IPS DF 6.9 (cell line): Measurements from ENCODE around the gene MUC22.
"Not testable (repeated sequence)": the region's sequence is repeated elsewhere in the genome, so short reads cannot be mapped to it uniquely, and the experiment has no call there.

Experiments used
- DNase-seq: peaks from one replicate; pipeline ENCODE4 v3.0.0-alpha.2; 2013; ENCODE audit warnings: low read depth, low spot score
- H3K27ac ChIP-seq: one replicate; pipeline ENCODE4 v1.5.1; 2013; ENCODE audit warnings: low read length, control low read depth
- H3K27me3 ChIP-seq: 2 replicates; pipeline ENCODE4 v1.6.1; 2013; ENCODE audit warnings: mild to moderate bottlenecking, low read length; ENCODE audit not compliant: control insufficient read depth, insufficient read depth
- H3K36me3 ChIP-seq: 2 replicates; pipeline ENCODE4 v1.6.1; 2013; ENCODE audit warnings: low read length; ENCODE audit not compliant: control insufficient read depth, insufficient read depth
- H3K4me1 ChIP-seq: 2 replicates; pipeline ENCODE4 v1.6.1; 2013; ENCODE audit warnings: low read length; ENCODE audit not compliant: control insufficient read depth, insufficient read depth
- H3K4me3 ChIP-seq: 2 replicates; pipeline ENCODE4 v1.5.1; 2013; ENCODE audit warnings: mild to moderate bottlenecking, low read length
- H3K9me3 ChIP-seq: 2 replicates; pipeline ENCODE4 v1.6.1; 2013; ENCODE audit warnings: low read length, inconsistent platforms; ENCODE audit not compliant: control insufficient read depth, insufficient read depth
- WGBS: extraction: QIAGEN DNeasy Blood & Tissue Kit; methylation state at CpG from one replicate; pipeline ENCODE4 v1.1.7; 2013; ENCODE audit warnings: mixed read lengths, missing lambda C conversion rate; ENCODE audit not compliant: insufficient read length, insufficient coverage; 5-methylcytosine and 5-hydroxymethylcytosine counted together

MUC22 gene

DNA sequence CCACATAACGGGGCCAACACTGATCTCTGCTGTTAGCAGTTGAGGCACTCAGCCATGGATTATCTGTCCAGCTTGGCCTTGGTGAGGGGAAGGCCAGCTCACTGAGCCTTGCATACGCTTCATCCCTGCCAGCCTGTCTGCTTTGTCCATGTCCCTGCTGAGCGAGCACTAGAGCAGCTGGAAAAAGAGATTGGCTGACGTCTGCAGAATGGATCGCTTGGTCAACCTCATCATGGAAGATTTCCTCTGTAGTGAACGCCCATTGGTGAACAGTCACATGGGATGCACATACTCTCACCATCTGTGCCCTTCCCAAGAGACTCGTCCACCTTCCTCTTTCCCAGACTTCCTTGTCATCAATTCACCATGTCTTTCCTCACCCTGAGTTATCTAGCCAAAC is 26.9 kb downstream of the MUC22 start:
- Histone ChIP-seq H3K9me3 (no peaks in the 10 kb centered on the region), H3K27me3 (no peaks in the 10 kb centered on the region), H3K27ac (no peak overlapping the region), H3K4me3 (no peak overlapping the region), H3K36me3 (no peaks in the 10 kb centered on the region), H3K4me1 (no peaks in the 10 kb centered on the region)
- WGBS: no CpG with 5 or more reads among the region's 7 CpGs
- DNase-seq: no peak

DNA sequence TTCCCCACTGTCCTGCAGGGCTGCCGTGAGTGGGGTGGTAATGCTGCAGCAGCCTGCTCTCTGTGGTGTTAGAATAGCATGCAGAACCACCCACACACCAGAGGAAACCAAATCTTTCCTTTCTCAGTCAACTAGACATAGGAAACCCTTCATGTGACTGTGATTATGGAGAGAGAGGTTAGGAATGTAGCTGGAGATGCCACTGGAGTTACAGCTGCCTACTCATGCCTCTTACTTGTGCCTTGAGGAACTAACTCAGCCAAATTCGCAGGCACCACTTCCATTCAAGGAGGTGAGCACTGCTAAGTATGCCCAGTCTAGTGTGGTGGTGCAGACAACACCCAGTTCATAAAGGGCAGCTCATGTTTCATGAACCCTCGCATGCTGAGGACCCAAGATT is 27.4 kb downstream of the MUC22 start:
- Histone ChIP-seq H3K4me1 (no peaks in the 10 kb centered on the region), H3K27ac (no peak overlapping the region), H3K4me3 (no peak overlapping the region), H3K27me3 (no peaks in the 10 kb centered on the region), H3K9me3 (no peaks in the 10 kb centered on the region), H3K36me3 (no peaks in the 10 kb centered on the region)
- DNase-seq: no peak
- WGBS: no CpG with 5 or more reads among the region's 3 CpGs

DNA sequence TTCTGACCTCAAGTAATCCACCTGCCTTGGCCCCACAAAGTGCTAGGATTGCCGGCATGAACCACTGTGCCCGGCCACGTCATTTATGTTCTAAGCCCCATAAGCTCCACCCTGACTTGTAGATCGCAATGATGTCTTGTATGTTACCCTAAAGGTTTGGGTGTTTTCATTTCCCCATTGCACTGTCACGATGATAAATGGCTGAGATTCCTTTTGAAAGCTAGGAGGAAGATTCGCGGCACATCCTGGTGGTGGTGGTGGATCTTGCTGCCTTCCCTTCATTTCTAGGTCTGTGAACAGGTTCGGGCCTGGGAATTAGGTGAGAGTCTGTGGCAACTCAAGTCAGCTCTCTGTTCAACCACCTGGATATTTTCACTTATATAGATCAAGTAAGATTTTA is 28.3 kb downstream of the MUC22 start:
- Histone ChIP-seq H3K9me3 (no peaks in the 10 kb centered on the region), H3K4me1 (no peaks in the 10 kb centered on the region), H3K36me3 (no peaks in the 10 kb centered on the region), H3K27ac (no peak overlapping the region), H3K27me3 (no peaks in the 10 kb centered on the region), H3K4me3 (no peak overlapping the region)
- no peak for DNase-seq
- WGBS: no CpG with 5 or more reads among the region's 8 CpGs

DNA sequence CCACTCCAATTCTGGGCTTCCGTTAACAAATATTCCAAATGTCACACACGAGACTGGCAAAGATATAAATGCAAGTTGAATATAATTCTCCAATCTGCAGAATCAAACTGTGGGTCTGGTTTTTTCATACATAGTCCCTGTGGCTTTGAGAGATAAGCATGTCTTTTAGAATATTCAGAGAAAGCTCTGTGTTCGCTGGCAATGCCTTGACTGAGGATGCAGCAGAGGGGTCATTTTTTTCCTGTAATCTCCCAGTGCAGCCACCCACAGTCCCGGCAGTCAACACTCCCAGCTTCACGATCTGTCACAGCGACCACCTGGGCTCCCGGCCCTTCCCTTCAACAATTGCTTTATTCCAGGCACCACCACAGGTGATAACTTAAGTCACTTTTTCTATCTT is 30.5 kb downstream of the MUC22 start:
- no peaks in the 10 kb centered on the region for H3K9me3 ChIP-seq
- no peak overlapping the region for H3K4me3 ChIP-seq
- no peak for DNase-seq
- H3K27me3 ChIP-seq: no peaks in the 10 kb centered on the region
- no CpG with 5 or more reads among the region's 7 CpGs for WGBS
- H3K27ac ChIP-seq: no peak overlapping the region
- no peaks in the 10 kb centered on the region for H3K36me3 ChIP-seq
- no peaks in the 10 kb centered on the region for H3K4me1 ChIP-seq

DNA sequence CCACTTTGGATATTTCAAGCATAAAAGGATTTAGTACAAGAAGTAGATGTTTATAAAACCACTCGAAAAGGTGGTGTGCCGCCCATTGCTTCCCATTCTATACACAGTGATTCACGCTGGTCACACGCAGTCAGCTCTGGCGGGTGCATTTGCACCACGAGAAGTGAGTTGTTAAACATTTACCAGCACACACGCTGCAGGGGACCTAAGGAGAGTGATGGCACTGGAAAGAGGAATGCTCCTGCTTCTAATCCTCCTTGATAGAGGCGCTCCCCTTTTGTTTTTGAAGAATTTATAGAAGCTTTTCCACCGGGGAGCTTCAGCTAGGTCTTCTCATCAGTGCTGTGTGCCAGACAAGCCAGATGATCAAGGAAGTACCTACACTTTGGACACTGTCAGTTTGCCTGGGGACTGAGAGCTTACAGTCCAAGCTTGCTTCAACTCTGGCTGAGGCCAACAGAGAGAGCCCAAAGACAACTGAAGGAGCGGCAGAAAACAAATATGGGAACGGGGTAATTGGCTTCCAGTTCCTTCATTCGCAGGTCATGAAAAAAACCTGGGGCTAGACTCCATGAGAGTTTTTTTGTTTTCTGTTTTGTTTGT is 31.2 kb downstream of the MUC22 start:
- H3K27ac ChIP-seq: no peak overlapping the region
- no peak for DNase-seq
- WGBS: no CpG with 5 or more reads among the region's 12 CpGs

DNA sequence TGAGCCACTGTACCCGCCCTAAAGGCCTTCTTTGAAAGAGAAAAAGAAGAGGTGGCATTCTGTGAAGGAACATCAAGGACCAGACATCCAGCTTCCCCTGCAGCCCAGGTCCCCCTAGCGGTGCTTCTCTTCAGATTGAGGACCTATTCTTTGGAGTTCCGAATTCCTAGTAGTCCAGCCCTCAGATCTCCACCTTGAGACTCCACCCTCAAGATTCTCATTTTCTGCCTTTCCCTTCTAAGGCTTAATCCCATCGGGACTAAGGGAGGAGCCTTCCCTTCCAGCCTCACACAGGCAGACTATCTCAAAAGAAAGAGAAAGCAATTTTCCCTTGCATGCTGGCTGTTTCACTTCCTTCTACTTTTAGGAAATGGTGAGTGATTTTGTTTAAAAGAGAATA is 32.5 kb downstream of the MUC22 start:
- Histone ChIP-seq H3K36me3 (no peaks in the 10 kb centered on the region), H3K4me3 (no peak overlapping the region), H3K4me1 (no peaks in the 10 kb centered on the region), H3K9me3 (no peaks in the 10 kb centered on the region), H3K27ac (no peak overlapping the region), H3K27me3 (no peaks in the 10 kb centered on the region)
- no CpG with 5 or more reads among the region's 4 CpGs for WGBS
- peak; percentile 35 for DNase-seq

More for the DNA sequence above, 31.2 kb downstream of the MUC22 start:
- Histone ChIP-seq H3K36me3 (no peaks in the 10 kb centered on the region), H3K27me3 (no peaks in the 10 kb centered on the region), H3K4me1 (no peaks in the 10 kb centered on the region), H3K4me3 (no peak overlapping the region), H3K9me3 (no peaks in the 10 kb centered on the region)

DNA sequence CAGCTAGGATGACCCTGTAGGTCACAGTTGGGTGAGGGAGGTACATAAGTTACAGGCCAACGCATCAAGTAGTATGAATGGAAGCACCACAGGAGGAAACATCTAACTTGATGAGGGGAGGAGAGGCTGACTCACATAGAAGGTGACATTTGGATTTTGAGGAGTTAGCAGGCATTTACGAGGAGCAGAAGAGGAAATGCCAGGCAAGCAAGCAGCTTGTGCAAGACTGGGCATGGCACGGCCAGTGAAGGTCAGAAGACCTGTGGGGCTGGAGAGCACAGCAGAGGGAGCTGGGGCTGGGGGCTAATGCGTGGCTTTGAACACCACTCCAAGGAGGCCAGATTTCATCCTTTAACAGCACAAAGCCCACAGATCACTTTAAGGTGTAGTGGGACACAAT is 37.8 kb downstream of the MUC22 start:
- Histone ChIP-seq H3K27ac (no peak overlapping the region), H3K4me3 (no peak overlapping the region), H3K27me3 (no peaks in the 10 kb centered on the region), H3K4me1 (no peaks in the 10 kb centered on the region), H3K36me3 (no peaks in the 10 kb centered on the region), H3K9me3 (no peaks in the 10 kb centered on the region)
- no peak for DNase-seq
- WGBS: no CpG with 5 or more reads among the region's 4 CpGs

DNA sequence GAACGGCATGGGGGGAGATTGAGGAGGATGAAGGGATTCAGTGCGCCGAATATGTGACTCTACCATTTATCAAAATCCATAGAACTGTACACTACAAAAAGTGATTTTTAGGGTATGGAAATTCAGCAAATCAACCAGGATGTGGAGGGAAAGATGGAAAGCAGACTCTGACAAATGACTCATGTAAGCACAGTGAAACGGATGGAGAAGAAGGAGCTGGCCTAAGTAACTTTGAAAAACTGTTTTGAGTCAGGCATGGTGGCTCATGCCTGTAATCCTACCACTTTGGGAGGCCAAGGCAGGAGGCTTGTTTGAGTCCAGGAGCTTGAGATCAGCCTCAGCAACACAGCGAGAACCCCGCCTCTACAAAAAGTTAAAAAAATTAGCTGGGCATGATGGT is 39.2 kb downstream of the MUC22 start:
- no peaks in the 10 kb centered on the region for H3K27me3 ChIP-seq
- H3K4me1 ChIP-seq: no peaks in the 10 kb centered on the region
- DNase-seq: no peak
- H3K36me3 ChIP-seq: no peaks in the 10 kb centered on the region
- no peak overlapping the region for H3K4me3 ChIP-seq
- H3K9me3 ChIP-seq: no peaks in the 10 kb centered on the region
- H3K27ac ChIP-seq: no peak overlapping the region
- WGBS: no CpG with 5 or more reads among the region's 6 CpGs

DNA sequence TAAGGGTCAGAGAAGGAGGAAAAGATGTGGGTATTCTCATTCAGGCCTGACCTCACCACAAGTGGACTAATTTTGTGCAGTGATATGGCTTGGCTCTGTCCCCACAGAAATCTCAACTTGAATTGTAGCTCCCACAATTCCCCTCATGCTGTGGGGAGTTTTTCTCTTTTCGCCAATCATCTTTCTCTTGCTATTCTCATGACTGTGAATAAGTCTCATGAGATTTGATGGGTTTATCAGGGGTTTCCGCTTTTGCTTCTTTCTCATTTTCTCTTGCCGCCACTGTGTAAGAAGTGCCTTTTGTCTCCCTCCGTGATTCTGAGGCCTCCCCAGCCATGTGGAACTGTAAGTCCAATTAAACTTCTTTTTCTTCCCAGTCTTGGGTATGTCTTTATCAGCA is 42.9 kb downstream of the MUC22 start:
- H3K4me3 ChIP-seq, H3K27me3 ChIP-seq, DNase-seq, H3K27ac ChIP-seq, H3K4me1 ChIP-seq, H3K36me3 ChIP-seq, H3K9me3 ChIP-seq: not testable (repeated sequence)
- WGBS: no CpG with 5 or more reads among the region's 4 CpGs

DNA sequence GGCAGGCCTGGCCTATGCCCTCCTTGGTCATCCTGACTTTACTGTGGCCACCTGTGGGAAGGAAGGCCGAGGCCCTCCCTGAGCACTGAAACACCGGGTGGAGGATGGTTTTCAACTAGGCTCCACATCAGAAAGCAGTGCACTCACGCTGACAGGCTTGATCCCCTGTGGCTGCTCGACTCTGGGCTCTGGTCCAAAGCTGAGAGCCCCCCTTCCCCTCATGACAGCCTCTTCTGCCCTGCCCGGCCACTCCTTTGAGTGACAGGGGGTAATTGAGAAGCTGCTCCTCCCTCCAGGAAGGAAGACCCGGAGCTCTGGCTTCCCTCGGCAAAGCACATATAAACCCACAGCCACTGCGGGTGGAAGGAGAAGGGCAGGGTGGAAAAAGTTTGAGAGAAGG is 43.6 kb downstream of the MUC22 start:
- Histone ChIP-seq H3K9me3 (no peaks in the 10 kb centered on the region), H3K27ac (no peak overlapping the region), H3K4me1 (no peaks in the 10 kb centered on the region), H3K36me3 (no peaks in the 10 kb centered on the region), H3K4me3 (no peak overlapping the region), H3K27me3 (no peaks in the 10 kb centered on the region)
- no peak for DNase-seq
- WGBS: no CpG with 5 or more reads among the region's 8 CpGs

DNA sequence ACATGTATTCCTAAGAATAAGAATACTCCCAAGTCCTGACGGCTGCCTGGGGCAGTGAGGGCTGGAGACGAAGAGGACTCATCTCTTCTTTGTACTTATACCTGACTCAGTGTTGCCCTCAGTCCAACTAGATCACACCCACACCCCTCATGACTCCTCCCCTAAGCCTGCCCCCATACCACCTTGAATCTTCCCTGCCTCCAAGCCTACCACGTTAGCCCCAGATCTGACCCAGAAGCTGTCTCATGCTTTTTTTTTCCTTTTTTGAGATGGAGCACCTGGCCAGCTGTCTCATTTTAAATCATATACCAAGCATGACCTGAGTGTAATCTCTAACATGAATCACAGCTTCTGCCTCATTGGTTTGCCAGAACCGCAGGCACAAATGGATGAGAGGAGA is 45.2 kb downstream of the MUC22 start:
- no peak overlapping the region for H3K27ac ChIP-seq
- no peaks in the 10 kb centered on the region for H3K36me3 ChIP-seq
- no peaks in the 10 kb centered on the region for H3K4me1 ChIP-seq
- H3K27me3 ChIP-seq: no peaks in the 10 kb centered on the region
- WGBS: no CpG with 5 or more reads among the region's 4 CpGs
- no peaks in the 10 kb centered on the region for H3K9me3 ChIP-seq
- DNase-seq: no peak
- H3K4me3 ChIP-seq: no peak overlapping the region
